Activated T-helper 9 cell treated with anti-CD3 and anti-CD28 coated beads, Interleukin-2, amount 50 U/mL, for 16 hours (primary cell): ENCODE results near the gene TVP23A.
"Not testable (repeated sequence)": the region's sequence is repeated elsewhere in the genome, so short reads cannot be mapped to it uniquely, and the experiment has no call there.

Experiments
- DNase-seq: peaks from one replicate; pipeline ENCODE4 v3.0.0-alpha.2; 2020; ENCODE audit warnings: low read depth

TVP23A gene

DNA sequence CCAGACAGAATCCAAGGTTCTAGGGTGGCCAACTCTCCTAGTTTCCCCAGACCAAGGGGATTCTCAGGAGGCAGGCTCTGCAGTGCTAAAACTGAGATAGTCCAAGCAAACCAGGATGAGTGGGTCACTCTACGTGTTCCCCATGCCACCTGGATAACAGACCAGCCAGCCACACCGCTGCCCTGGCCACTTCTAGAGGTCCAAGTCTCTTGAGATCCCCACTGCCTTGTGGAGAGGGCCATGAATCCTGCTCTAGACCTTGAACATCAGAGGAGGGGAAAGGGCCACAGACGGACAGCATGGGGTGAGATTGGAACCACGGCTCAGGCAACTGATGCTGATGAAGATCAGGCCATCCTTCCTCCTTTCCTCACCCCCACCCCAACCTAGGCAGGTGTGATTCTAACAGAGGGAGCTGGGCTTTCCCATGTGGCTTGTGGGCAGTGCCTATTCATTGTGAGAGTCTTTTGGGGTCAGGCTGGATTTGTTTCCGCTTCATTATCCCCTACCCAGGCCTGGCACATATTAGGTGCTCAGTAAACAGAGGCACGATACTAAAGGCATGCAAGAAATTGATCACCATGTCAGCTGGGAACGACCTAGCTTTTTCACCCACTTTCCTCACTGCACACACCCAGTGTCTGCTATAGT, 16.8 kb upstream of the TVP23A start:
- DNase-seq, result no peak

DNA sequence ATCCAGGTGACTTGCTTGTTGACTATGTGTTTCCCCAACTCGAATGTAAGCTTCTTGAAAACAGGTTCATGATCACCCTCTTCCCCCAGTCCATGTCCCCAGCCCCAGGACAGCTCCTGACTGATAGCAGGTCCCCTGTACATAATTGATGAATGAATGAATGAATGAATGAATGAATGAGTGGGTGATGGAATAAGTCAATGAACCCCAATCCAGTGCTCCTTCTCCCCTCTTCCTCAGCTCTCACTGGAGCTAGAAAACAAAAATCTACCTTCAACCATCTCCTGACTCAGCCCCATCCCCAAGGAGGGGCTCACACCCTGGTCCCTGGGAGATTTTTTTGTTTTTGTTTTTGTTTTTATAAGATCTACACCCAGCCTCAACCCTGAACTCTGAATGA, 16.2 kb upstream of the TVP23A start:
- no peak for DNase-seq

DNA sequence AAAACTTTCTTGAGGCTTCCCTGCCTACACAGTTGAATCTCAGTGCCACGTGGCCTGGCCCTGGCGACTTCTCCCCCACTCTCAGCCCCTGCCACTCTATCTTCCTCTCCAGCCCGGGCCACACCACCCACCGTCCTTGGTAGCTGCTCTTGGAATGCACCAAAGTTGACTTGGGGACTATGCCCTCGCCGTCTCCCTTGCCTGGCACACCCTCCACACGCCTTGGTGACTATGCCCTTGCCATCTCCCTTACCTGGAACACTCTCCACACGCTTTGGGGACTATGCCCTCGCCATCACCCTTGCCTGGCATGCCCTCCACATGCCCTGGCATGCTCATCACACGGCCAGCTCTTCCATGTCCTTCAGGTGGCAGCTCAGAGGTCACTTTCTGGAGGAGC, 15.5 kb upstream of the TVP23A start:
- no peak for DNase-seq

DNA sequence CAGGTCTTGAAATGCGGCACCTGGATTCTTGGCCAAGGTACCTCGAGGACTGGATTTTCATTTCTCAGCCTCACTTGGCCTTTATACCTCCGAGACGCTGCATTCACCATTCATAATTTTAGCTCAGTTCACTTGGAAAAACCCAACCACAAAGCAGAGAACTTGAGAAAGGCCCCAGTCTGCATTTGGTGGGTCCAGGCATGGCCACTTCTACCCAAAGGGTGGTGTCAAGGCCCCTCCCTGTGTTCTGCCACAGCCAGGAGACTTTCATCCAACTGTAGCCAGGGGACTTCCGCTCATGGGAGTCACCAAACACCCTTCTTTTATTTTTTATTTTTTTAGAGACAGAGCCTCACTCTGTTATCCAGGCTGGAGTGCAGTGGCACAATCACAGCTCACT, 14.7 kb upstream of the TVP23A start:
- no peak for DNase-seq

DNA sequence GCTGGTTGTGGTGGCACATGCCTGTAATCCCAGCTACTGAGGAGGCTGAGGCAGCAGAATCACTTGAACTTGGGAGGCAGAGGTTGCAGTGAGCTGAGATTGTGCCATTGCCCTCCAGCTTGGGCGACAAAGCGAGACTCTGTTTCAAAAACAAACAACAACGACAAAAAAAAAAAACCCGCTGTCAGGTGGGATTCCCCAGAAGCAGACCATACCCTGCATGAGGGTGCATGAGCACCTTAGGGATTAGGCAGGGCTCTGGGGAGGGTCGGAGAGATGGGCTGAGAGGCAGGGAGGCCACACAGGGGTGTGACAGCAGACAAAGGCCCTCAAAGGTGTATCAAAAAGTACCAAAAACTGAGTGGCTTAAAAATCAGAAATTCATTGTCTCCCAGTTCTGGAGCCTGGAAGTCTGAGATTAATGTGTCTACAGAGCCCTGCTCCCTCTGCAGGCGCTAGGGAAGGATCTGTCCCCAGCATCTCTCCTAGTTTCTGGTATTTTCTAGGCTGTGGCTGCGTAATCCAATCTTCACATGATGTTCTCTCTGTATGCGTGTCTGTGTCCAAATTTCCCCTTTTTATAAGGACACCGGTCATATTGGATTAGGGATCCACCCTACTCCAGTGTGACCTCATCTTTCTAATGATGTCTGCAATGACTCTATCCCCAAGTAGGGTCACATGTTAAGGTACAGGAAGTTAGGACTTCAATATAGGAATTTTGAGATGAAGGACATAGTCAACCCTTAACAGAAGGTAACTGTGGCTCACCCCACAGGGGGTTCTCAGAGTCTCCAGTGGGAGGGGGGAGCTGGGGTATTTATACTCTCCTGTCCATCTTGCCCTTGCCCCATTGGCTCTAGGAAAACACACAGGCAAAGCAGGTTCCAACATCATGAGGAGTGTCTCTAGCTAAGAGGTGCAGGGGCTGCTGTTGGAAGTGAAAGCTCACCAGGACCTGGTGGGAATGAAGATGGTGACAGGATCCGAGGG, 13.6 kb upstream of the TVP23A start:
- no peak for DNase-seq

DNA sequence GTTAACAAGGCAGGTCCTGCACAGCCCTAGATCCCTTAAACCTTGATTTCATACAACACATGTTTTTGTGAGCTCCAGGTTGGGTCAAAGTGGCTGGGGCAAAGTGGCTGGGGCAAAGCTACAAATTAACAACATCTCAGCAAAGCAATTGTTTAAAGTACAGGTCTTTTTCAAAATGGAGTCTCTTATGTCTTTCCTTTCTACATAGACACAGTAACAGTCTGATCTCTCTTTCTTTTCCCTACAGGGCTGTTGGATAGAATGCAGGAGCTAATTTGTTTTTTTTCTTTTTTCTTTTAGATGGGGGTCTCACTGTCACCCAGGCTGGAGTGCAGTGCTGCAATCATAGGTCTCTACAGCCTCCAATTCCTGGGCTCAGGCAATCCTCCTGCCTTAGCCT, 11.6 kb upstream of the TVP23A start:
- DNase-seq, result not testable (repeated sequence)

DNA sequence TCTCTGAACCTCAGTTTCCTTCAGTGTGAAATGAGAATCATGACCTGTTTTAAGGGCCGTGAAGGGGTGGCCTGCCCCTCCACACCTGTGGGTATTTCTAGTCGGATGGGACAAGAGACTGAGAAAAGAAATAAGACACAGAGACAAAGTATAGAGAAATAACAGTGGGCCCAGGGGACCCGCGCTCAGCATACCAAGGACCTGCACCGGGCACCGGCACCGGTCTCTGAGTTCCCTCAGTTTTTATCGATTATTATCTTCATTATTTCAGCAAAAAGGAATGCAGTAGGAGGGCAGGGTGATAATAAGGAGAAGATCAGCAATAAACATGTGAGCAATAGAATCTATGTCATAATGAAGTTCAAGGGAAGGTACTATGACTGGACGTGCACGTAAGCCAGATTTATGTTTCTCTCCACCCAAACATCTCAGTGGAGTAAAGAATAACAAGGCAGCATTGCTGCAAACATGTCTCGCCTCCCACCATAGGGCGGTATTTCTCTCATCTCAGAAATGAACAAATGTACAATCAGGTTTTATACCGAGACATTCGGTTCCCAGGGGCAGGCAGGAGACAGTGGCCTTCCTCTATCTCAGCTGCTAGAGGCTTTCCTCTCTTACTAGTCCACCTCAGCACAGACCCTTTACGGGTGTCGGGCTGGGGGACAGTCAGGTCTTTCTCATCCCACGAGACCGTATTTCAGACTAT, 10.9 kb upstream of the TVP23A start:
- DNase-seq, result not testable (repeated sequence)

DNA sequence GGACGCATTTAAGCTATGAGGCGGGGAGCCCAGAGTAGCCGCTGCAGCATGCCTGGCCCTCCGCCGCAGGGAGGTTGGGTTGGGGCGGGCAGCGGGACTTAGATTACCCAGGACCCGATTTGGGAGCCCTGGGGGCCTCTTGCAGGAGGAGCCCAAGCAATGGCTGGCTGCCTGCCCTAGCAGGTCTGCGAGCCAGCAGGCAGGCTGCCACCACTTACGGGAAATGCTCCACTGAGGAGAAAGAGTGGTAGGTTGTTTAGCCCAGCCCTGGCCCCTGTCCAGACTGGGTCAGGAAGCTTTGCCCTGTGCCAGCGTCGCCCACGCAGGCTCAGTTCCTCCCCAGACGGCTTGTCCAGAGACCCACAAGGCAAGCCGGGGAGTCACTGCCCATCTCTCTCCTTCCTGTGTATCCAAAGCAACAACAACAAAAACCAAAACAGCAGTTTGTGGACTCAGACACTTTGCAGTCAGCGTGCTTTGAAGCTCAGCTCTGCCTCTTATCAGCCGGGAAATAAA, 10.3 kb upstream of the TVP23A start:
- DNase-seq, result no peak

DNA sequence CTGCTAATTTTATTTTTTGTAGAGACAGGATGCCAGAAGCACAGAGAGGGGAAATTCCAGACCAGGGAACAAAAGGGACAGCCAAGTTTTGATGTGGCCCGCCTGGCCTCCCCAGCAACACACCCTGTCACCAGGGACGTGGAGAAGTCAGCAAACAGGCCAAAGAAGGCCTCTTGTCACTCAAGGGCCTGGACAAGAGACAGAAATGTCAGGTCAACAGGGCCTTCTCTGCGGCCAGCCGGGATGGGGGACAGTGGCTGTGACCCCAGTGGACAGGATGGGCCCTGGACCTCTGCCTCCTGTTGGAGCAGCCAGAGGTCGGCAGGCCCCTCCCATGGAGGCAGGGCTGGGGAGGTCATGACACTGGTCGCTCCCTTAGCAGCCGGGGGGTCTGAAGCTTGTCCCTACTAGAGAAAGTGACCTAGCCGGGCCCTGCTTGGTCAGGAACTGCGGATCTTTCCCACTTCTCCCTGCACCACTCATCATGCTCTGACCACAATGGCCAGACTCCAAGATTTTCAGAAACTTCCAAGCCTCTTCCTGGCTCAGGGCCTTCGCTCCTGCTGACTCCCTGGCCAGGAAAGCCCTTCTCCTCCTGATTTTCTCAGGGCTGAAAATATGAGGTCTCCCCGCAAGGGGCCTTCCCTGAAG, 9.2 kb upstream of the TVP23A start:
- no peak for DNase-seq

DNA sequence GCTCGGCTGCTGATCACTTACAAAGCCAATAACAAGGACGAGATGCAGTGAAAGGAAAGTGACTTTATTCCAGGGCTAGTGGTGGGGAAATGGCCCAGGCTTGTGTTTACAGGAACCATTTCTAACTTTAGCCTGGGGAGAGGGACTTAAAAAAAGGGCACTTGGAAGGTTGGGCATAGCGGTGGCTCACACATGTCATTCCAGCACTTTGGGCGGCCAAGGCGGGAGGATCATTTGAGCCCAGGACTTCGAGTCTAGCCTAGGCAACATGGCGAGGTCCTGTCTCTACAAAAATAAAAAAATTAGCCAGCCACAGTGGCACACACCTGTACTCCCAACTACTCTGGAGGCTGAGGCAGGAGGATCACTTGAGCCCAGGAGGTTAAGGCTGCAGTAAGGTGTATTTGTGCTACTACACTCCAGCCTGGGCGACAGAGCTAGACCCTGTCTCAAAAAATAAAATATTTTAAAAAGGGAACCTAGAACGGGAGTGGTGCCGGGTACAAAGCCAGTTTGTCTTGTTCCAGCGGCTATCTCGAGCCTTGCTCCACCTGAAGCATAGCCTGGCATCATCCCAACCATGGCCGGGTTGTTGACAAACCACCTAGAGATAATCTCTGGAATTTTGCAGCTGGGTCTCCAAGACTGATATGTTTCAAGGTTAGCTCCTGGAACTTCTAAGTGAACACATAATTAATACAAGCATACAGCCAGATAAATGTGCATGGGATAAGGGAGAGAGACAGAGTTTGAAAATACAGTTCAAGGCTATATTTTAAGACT, 5.7 kb upstream of the TVP23A start:
- DNase-seq, result no peak

DNA sequence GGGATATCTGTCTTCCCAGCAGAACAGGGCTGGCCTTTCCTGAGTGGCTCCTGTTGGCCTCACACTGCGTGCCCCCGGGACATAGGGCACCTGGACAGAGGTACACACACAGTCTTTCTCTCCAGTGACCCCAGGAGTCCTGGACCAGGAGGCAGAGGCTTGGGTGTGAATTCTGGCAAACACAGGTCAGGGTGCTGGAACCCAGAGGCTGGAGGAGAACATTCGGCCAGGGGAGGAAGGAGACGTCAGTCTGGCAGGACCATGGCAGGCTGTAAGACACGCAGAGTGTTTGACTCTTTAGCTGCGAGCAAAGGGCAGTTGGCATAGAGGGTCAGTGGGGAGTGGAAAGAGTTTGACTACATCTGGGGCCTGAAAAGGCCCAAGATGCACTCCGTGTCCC, 4.1 kb upstream of the TVP23A start:
- no peak for DNase-seq

DNA sequence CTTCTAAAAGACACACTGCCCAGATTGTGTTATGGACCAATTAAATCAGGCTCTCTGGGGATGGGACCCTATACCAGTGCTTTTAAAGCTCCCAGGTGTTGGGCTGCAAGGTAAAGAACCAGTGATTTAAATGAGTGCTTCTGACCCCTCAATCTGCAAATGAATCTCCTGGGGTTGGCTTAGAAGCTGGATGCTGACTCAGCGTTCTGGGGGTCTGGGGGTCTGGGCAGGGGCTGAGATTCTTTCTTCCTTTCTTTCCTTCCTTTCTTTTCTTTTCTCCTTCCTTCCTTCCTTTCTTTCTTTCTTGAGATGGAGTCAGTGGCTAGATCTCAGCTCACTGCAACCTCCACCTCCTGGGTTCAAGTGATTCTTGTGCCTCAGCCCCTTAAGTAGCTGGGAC, 2.0 kb upstream of the TVP23A start:
- DNase-seq, result no peak

DNA sequence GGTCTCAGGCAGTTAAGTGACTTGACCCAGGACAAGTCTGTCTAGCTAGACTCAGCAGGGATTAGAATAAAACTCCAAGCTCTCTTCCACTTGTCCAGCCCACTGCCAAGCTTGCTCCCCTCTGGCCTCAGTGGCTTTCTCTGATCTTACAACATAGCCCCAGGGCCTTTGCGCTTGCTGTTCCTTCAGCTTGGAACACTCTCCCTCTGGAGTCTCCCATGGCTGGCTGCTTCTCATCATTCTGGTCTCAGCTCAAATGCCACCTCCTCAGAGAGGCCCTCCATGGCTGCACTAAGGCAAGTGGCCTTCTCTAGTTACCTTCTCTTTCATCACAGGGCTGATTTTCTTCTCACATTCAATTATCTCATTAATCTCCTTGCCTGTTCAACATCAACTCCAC, 1.1 kb downstream of the TVP23A start:
- no peak for DNase-seq

DNA sequence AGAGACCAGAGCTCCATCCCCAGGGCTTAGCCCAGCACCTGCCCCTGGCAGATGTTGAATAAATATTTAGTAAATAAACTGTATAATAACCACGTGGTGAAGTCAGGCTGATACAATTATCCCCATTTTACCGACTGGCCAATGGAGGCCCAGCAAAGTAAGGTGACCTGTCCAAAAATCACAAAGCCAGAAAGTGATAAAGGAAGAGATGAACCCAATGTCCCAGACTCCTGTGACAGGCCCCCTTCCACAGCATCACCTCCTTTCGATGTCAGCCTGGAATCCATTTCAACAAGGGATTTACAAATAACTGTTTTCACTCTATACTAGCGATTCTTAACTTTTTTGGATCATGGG, 5.5 kb downstream of the TVP23A start:
- no peak for DNase-seq

DNA sequence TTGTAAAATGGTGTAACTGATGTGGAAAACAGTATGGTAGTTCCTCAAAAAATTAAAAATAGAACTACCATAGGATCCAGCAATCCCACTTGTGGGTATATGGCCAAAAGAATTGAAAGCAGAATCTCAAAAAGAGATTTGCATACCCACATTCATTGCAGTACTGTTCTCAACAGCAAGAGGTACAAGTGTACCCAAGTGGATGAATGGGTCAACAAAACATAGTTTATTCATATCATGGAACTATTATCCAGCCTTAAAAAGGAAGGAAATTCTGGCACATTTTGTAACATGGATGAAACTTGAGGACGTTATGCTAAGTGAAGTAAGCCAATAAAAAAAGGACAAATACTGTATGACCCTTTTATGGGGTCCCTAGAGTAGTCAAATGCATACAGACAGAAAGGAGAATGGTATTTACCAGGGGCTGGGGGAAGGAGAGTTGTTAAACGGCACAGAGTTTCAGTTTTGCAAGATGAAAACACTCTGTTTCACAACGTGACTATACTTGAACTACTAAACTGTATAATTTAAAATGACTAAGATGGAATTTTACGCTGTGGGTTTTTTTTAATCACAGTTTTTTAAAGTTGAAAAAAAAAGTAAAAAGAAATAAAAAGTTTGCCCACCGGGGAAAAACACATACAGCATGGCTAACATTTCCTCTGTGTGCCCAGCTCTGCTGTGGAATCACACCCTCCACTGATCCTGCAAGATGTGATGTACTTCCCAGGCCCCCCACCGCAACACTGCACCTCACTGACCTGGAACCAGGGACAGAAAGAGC, 6.1 kb downstream of the TVP23A start:
- no peak for DNase-seq

DNA sequence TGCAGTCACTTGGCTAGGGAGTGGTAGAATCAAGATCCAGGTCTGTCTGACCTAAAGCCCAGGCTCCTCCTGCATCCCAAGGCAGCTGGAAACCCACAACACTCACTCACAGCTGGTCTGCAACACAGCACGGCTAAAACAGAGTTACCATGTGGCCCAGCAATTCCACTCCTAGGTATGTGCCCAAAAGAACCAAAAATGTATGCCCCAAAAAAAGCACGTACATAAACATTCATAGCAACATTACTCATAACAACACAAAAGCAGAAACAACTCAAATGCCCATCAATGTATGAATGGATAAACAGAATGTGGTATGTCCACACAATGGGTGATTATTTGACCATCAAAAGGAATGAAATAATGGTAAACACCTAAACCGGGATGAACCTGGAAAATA, 8.9 kb downstream of the TVP23A start:
- DNase-seq, result no peak

DNA sequence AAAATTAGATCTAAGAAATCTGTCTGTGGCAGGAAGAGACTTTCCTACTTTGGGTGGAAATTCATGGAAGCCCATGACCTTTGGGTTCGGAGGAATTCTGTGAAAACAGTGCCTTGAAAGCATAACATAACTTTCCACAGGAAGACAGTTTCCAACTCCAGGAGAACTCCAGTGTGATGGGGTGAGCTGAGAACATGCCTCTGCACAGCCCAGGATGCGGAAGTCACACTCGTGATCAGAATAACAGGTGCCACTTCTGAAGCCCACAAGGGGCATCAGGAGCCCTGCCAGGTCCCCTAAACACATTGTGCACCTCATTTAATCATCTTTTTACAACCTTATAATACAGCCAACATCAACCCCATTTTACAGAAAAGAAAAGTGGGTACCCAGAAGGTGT, 9.7 kb downstream of the TVP23A start:
- DNase-seq, result no peak

DNA sequence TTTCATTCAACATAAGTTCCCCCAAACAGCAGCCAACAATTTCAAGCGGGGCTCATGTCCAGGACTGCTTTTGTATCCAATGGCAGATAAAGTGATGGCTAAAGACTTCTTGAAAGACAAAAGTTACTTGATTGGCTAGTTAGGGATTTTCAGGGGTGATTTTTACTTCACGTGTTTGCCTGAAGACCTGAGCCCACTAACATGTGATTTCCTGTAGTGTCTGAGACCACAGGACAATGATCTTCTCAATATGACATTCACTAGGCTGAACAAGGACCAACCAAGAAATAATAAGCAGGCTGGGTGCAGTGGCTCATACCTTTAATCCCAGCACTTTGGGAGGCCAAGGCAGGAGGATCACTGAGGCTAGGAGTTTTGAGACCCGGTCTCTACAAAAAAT, 10.4 kb downstream of the TVP23A start:
- DNase-seq, result no peak

DNA sequence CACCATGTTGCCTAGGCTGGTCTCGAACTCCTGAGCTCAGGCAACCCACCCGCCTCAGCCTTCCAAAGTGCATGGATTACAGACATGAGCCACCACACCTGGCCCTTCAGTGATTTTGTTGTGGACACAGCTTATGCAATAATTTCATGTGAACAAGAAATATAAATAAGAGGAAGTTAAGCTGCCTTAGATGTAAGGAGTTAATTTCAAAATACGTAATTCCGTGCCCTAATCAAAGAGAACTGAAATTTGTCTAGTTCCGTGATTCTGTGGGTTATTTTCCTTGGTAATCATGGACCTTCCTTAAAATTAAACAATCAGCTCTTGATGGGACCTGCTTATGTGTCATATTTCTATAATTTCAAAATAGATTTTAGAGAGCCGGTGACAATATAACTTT, 11.9 kb downstream of the TVP23A start:
- DNase-seq, result no peak

DNA sequence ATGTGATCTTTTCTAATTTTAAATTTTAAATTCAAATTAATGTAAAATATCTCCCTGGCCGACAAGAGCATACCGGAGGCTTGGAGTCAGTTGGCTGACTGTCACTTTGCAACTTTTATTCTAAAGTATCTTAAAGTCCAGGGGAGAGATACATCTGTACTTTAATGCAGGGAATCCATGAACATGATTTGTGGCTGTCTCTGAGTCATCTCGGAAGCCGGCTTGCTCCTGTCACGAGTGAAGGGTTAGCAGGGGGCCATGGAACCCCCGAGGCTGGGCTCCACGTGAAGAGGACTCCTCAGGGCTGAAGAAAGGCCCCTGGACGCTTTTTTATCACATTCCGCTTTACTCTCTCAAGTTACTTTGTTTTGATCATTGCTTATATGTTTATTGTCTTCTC, 13.3 kb downstream of the TVP23A start:
- DNase-seq, result no peak

DNA sequence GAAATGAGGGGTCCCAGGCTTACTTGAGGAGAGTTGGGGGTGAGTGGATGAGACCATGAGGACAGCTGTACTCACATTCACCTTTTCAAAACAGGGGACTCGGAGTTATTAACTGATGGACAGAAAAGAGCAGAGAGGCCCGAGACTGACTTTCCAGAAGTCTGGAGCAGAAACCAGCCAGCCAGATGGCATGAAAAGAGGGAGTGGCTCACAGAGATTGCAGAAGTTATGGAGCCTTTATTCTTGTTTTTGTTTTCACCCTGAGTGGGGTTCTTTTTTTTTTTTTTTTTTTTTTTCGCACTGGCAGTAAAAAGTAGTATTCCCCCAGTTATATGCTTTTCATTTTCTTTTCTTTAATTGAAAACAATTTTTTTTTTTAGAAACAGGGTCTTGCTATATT, 18.9 kb downstream of the TVP23A start:
- DNase-seq, result no peak
